ENCODE measurements around the gene CCL2. TPM values are rescaled to one million over a fixed set of nuclear protein-coding genes. Genes with fewer than 3 reads are reported as not detected.

The CCL2 gene
- total RNA-seq, 1 experiment from 2014 or later: 1.4 TPM

DNA sequence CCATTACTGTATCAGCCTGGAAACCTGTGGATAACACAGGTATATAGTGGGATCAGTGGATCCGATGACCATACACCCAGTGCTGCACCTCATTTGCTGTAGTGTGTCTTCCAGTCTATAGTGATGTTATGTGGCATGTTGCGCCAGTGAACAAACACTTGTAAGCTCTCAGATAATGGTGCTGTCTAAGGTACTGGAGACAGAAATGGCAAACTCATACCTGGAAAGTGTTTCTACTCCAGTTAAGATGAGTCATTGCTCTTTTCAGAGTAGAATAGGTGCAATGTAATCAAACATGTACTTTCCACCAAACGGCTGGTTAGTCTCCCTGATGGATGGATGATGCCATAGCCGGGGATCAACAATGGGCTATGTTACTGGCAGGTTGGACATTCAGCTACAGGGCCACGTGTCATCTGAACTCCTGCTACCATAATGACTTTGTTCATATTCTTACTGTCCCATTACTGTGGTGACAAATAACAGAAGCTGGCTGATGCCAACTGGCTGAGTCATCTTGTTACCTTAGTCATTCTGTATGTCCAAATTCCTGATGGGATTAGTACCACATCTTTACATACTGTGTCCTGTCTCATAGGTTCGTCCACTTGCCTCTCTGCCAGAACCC is 36.8 kb downstream of the CCL2 start:
- no peaks in the 10 kb centered on the region for H3K23me2 ChIP-seq (ENCODE audit: insufficient read length, low read depth, low read length, poor library complexity, severe bottlenecking)
- H3K79me2 ChIP-seq (ENCODE audit: insufficient read depth, low read length): no peaks in the 10 kb centered on the region
- no peak overlapping the region for H4K91ac ChIP-seq (ENCODE audit: insufficient read length, low read depth, low read length)
- no peaks in the 10 kb centered on the region for H3K4me1 Mint-ChIP-seq
- H3T11ph ChIP-seq (ENCODE audit: low read length): no peak overlapping the region
- H3K27ac Mint-ChIP-seq: no peak overlapping the region
- no peak overlapping the region for H3K18ac ChIP-seq (ENCODE audit: insufficient read length, low read depth, low read length)
- no peak overlapping the region for H3K4me3 Mint-ChIP-seq
- H3K56ac ChIP-seq (ENCODE audit: insufficient read length, low read depth, low read length): no peak overlapping the region
- H3K4ac ChIP-seq (ENCODE audit: low read depth, low read length): no peak overlapping the region
- H3K4me1 ChIP-seq (ENCODE audit: insufficient read depth, low read length): no peaks in the 10 kb centered on the region
- no peak overlapping the region for H2AK5ac ChIP-seq (ENCODE audit: insufficient read length, low read length)
- H3K23ac ChIP-seq (ENCODE audit: insufficient read length, low read depth, low read length): no peak overlapping the region
- H2AFZ ChIP-seq (ENCODE audit: low read length): no peak overlapping the region
- no peak for DNase-seq
- no CpG with 5 or more reads among the region's 6 CpGs for WGBS (ENCODE audit: extremely low coverage, insufficient read length, low lambda C conversion rate)
- no peaks in the 10 kb centered on the region for H3K36me3 Mint-ChIP-seq (ENCODE audit: insufficient read depth in 1 of 3, low read depth in 3 of 3)
- no peaks in the 10 kb centered on the region for H4K20me1 ChIP-seq (ENCODE audit: control insufficient read depth, insufficient read depth, insufficient read length)
- no peaks in the 10 kb centered on the region for H3K79me1 ChIP-seq (ENCODE audit: insufficient read depth, low read depth, low read length, poor library complexity, severe bottlenecking)
- no peak overlapping the region for H2BK12ac ChIP-seq (ENCODE audit: insufficient read length, low read depth, low read length)
- H3K27ac ChIP-seq (ENCODE audit: insufficient read length, low read depth, low read length): no peak overlapping the region
- H2BK5ac ChIP-seq (ENCODE audit: insufficient read length, low read length): no peak overlapping the region
- TF ChIP-seq, protein P1, sequence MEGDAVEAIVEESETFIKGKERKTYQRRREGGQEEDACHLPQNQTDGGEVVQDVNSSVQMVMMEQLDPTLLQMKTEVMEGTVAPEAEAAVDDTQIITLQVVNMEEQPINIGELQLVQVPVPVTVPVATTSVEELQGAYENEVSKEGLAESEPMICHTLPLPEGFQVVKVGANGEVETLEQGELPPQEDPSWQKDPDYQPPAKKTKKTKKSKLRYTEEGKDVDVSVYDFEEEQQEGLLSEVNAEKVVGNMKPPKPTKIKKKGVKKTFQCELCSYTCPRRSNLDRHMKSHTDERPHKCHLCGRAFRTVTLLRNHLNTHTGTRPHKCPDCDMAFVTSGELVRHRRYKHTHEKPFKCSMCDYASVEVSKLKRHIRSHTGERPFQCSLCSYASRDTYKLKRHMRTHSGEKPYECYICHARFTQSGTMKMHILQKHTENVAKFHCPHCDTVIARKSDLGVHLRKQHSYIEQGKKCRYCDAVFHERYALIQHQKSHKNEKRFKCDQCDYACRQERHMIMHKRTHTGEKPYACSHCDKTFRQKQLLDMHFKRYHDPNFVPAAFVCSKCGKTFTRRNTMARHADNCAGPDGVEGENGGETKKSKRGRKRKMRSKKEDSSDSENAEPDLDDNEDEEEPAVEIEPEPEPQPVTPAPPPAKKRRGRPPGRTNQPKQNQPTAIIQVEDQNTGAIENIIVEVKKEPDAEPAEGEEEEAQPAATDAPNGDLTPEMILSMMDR (conservative IDR thresholded peaks at IDR 0.05): no peak
- no peak overlapping the region for H4K8ac ChIP-seq (replicated peaks; ENCODE audit: insufficient read length, low read depth, low read length)
- H3K27me3 Mint-ChIP-seq (ENCODE audit: low read depth): peaks cover 9% of the 10 kb centered on the region
- no peak overlapping the region for H3K14ac ChIP-seq (ENCODE audit: insufficient read depth, low read length)
- H3K9me3 Mint-ChIP-seq: no peaks in the 10 kb centered on the region
- H4K5ac ChIP-seq (ENCODE audit: insufficient read length, low read depth, low read length): no peak overlapping the region
- no peak overlapping the region for H2BK120ac ChIP-seq (ENCODE audit: low read depth, low read length, poor library complexity, severe bottlenecking)
- no peak overlapping the region for H3K9ac ChIP-seq (ENCODE audit: extremely low read depth, insufficient read length, low read length)
- no peak overlapping the region for H2BK15ac ChIP-seq (ENCODE audit: low read depth, low read length)
- no peak overlapping the region for H2BK20ac ChIP-seq (ENCODE audit: low read depth, low read length, poor library complexity, severe bottlenecking)
- H3K27me3 ChIP-seq (ENCODE audit: insufficient read depth, low read length): no peaks in the 10 kb centered on the region
- no peak overlapping the region for H3K4me2 ChIP-seq (ENCODE audit: insufficient read depth, insufficient read length, low read length)
- H3K9me3 ChIP-seq (ENCODE audit: control insufficient read depth, low read depth, low read length): no peaks in the 10 kb centered on the region
